GM19238 (cell line): ENCODE measurements around the gene TSSK6.

Experiments used
- DNase-seq: peaks from one replicate; pipeline ENCODE4 v3.0.0; 2011; ENCODE audit warnings: low spot score; ENCODE audit not compliant: insufficient read length

TSSK6 gene

GRCh38 chr19:19507354-19507753 lies 8.0 kb downstream of the TSSK6 start:
- DNase-seq = no peak

DNA sequence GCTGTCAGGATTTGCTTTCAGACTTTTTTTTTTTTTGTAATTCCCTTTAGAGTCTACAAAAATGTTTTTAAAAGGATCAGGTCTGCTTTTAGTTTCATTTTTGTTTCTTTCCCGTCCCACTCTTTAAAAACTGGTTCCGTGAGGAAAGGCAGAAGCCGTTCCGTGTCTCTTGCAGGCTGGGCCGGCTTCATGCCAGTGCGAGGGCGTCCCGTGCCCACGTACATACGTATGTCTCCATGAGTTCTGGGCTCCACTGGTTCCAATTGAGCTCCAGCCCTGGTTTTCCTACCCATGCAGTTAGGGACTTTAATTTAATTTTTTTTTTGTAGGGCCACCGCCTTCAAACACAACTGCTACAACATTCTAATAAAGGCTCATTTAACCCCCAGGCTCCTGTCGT lies 8.8 kb downstream of the TSSK6 start:
- DNase-seq = no peak

DNA sequence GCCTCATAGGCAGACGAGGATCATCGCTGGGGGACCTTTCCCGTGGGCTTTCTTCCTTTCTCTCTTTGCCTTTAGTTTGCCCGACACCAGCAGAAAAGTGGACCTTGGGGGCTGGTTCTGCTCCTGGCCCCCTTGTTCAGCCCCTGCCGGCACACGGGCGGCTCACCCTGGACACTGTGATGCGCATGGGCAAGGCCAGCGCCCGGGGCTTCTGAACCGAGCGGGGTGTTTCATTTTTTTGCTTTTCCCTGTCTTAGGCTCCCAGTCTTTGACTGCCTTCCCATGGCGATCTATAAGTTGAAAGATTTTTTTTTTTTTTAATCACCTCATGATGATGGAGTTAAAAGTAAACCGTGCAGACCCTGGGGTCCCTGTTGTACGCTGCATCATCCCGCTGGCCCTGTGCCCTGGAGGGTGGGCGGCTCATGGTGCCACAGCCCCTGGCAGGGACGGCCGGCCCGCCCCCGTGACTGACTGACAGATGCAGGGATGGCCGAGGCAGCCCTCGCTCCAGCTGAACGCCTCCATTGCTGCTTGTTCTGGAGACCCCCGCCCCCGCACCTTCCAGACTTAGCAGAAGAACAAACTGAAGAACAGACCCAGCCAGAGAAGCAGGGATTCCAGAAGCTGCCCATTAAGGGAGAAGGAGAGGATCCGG lies 9.6 kb downstream of the TSSK6 start:
- no peak for DNase-seq

GRCh38 chr19:19504754-19505668 lies 10.3 kb downstream of the TSSK6 start:
- DNase-seq = no peak

GRCh38 chr19:19502808-19503602 lies 12.3 kb downstream of the TSSK6 start:
- no peak for DNase-seq

- DNase-seq = no peak
These were observed 13.1 kb downstream of the TSSK6 start for GRCh38 chr19:19502281-19502680.

DNA sequence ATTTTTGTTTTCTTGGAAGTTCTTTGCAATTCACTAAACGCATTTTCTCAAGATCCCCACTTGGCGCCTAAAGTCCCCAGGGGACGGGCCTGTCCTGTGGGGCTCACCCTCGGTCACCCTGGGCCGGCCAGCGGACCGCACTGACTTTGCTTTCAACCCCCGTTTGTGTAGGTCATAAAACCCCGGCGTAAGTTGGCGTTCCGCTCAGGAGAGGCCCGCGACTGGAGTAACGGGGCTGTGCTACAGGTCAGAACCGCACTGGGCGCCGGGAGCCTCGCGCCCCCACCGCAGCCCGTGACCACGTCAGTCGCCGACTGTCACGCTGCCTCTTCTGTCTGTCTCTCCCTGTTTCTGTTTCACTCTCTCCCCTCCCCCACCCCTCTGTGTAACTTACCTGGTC lies 13.6 kb downstream of the TSSK6 start:
- DNase-seq = no peak

DNA sequence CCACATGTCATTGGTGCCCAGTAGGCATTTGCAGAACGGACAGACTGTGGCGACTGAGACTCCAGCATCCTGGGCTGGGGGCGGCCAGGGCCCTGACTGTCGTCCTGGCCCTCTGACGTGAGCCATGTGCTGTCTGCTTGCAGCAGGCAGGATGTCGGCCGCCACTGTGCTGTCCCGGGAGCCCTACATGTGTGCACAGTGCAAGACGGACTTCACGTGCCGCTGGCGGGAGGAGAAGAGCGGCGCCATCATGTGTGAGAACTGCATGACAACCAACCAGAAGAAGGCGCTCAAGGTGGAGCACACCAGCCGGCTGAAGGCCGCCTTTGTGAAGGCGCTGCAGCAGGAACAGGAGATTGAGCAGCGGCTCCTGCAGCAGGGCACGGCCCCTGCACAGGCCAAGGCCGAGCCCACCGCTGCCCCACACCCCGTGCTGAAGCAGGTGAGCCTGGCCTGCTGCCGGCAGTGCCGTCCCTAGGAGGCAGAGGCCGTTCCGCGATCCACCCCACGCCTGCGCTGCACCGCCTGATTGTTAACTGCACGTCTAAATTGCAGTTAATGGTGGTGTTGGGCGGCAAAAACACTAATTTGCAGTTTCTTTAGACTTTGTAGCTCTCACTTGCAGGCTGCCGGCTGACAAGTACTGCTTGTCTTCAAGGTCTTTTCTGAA lies 14.2 kb downstream of the TSSK6 start:
- DNase-seq = no peak

- DNase-seq = no peak
These were observed 15.9 kb downstream of the TSSK6 start for GRCh38 chr19:19499272-19499995.

GRCh38 chr19:19498255-19498991 lies 16.9 kb downstream of the TSSK6 start:
- DNase-seq = no peak

GRCh38 chr19:19495614-19496603 lies 19.4 kb downstream of the TSSK6 start:
- DNase-seq = no peak

- DNase-seq = no peak
These were observed 21.4 kb downstream of the TSSK6 start for GRCh38 chr19:19493841-19494546.

DNA sequence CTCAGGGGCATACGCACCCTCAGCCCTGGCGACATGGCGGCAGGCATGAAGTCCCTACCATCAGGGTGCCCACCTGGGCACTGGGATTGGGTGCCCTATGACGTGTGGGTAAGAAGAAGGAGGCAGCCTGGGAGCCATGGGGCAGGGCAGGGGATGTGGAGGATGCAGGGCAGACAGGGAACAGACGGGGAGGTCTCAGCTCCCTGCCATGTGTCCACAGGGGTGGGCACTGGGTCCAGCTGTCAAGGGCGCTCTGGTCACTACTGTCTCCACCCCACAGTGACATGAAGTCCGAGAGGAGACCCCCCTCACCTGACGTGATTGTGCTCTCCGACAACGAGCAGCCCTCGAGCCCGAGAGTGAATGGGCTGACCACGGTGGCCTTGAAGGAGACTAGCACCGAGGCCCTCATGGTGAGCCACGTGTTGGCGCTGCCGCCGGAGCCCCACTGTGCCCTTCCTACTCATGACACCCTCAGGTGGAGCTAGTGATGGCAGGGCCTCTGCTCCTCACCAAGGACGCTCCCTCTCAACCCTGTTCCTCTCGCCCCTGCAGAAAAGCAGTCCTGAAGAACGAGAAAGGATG lies 23.2 kb downstream of the TSSK6 start:
- DNase-seq = no peak

DNA sequence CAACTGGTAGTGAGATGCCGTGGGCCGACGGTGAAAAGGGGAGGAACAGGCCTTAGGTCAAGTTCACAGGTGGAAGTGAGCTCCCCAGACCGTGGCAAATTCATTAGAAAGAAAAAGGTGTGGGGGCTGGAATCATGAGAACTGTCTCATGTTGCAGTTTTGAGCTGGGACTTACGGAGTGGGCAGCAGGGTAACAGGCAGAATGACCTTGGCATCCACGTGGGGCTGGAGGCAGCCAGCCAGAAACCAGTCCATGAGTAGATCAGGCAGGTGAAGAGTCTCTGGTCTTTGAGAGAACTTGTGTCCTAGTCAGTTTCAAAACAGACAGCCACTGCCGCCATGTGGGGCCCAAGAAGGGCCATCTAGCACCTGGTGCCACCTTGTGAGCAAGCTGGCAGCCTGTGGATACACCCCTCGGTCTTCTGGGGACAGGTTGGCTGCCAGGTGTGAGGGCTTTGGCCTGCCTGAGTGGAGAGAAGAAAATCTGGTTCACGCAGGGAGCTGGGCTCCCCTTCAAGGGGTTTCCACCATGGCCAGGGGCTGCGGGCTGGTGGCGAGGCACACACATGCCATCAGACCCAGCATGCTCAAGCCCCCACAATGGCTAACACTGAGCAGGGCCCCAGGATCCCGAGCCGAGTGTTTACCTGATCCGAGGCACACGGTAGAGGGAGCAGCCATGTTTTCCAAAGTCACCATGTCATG lies 23.9 kb downstream of the TSSK6 start:
- no peak for DNase-seq

- DNase-seq = peak; percentile 82
These were observed 25.0 kb downstream of the TSSK6 start for GRCh38 chr19:19490214-19490968.

- DNase-seq = no peak
These were observed 25.5 kb downstream of the TSSK6 start for GRCh38 chr19:19489804-19490204.
